GM21515 (cell line): ENCODE results near the gene ASPSCR1.

ENCODE experiments used
- ATAC-seq: cut with Tn5 transposase; IDR thresholded peaks from one replicate; pipeline ENCODE4 v1.9.1; 2021; ENCODE audit not compliant: unreplicated experiment

ASPSCR1 gene

DNA sequence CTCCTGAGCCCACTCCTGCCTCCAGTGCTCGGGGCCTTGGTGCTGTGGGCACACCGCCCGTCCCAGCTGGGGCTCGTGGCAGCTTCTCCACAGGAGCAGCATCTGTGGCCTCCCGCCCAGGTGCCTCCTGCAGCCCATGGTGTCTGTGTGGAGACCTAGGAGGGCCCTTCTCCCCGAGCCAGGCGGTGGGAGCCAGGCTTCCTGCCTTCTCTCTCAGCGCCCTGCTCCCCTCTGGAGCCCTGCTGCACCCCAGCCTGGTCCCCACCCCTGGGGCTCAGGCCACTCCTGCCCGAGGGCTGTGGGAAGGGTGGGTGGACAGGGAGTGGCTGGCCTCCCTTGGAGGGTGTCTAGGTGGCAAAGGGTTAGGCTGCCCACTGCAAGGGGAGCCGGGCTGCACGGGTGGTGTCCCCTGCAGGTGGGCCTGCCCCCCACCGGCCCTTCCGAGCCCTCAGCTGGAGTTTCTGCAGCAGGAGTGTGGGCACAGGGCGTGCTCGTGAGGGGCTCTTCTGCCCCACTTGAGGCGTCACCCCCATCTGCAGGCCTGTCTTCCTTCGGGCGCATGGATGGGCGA lies 34.3 kb downstream of the ASPSCR1 start:
- ATAC-seq: no peak

DNA sequence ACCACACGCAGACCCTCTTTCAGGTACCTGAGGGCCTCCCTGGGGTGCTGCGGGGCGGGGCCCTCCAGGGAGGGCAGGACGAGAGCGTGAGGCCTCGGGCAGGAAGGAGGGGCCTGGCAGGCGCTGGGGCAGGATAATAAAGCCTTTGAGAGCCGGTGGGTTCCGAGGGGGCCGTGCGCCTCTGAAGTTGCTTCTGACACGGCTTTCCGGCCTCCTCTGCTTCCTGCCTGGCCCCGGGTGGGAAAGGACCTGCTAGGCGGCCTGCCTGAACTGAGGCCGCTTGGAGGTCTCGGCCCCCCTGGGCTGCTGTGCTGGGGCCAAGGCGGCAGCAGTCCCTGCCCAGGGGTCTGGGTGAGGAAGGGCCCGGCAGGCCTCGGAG lies 34.8 kb downstream of the ASPSCR1 start:
- no peak for ATAC-seq

DNA sequence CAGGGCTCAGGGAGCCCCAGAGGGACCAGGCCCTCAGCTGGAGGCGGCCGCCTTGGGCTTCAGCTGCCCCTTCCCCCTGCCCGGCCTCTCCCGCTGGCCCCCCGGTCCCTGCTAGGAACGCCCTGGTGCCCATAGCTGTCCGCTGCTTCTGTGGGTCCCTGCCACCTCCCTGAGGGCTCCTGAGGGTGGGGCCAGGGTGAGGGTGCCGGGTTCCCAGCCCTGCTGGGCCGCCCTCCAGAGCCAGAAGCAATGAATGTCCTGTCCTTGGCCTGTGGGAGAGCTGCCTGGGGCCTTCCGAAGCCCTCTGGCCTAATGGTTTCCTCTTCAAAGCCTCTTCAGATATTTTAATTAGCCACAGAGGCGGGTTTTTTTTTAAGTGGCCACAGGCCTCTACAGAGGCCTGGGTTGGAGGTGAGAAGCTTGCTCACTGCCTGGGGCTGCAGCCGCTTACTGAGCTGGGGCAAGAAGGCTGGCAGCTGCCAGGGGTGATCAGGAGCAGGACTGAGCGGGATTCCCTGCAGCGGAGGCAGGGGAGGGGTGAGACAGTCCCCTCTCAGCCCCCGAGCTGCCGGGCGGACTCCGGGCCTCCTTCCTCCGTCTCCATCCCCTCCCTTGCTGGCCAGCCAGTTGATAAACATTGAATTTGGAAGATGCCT lies 35.3 kb downstream of the ASPSCR1 start:
- ATAC-seq: no peak

- no peak for ATAC-seq
Observed at GRCh38 chr17:82013341-82013740, 35.9 kb downstream of the ASPSCR1 start.

- no peak for ATAC-seq
Observed at GRCh38 chr17:82013772-82014321, 36.4 kb downstream of the ASPSCR1 start.

DNA sequence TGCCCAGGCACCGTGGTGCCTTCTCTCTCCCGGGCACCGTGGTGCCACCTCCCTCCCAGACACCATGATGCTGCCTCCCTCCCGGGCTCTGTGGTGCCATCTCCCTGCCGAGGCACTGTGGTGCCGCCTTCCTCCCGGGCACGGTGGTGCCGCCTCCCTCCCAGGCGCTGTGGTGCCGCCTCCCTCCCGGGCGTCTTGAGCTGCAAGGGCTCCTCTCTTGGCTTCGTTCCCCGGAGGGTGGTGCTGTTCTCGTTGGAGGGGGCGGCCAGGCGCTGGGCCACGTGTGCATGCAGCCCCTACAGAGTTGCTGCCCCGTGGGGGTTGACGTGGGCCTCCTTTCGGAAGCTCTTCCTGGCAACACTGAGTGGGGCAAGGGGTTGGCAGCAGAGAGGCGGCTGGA lies 37.0 kb downstream of the ASPSCR1 start:
- no peak for ATAC-seq

DNA sequence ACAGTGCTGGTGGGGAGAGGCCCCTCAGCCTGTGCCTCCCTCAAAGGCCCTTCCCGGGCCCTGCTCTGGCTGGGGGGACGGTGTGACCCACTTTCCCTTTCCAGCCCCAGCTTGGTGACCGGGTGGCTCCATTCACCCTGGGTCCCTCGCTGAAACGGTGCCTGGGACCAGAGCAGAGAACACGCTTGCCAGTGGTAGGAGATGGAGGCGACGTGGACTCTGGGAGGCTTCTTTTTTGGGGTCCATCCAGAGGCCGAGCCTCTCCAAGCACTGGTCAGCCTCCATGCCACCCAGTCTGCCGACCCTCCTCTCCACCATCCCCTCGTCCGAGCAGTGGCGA lies 37.5 kb downstream of the ASPSCR1 start:
- ATAC-seq: no peak

DNA sequence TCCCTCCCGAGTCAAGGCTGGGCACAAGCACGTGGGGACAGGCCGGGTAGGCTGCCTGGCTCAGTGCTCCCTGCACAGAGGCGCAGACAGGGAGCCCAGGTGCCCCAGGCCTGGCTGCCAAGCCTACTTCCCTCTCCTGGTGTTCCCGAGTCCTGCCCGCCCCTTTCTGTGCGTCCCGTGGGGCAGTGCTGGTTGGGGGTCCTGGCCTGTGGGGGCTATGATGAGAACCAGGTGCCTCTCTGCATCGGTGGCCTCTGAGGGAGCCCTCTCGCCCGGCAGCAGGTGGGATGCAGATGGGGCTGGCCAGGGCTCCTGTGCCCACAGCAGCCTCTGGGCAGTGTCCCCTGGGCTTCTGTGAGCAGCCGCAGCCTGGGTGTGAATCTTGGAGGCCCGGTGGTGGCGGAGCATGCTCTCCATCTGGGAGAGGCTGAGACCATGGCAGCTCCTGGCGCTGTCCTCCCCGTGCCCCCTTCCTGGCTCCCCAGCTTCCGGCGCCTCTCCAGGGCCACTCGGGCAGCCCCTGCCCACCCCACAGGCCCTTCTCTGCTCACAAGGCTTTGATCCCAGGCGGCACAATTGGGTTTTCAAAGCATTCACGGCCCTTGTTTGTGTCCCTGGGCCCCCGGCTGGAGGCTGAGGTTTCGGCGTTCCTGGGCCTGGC lies 38.0 kb downstream of the ASPSCR1 start:
- no peak for ATAC-seq

GRCh38 chr17:82016061-82016874 lies 38.8 kb downstream of the ASPSCR1 start:
- no peak for ATAC-seq

GRCh38 chr17:82016875-82017459 lies 39.5 kb downstream of the ASPSCR1 start:
- ATAC-seq: no peak

DNA sequence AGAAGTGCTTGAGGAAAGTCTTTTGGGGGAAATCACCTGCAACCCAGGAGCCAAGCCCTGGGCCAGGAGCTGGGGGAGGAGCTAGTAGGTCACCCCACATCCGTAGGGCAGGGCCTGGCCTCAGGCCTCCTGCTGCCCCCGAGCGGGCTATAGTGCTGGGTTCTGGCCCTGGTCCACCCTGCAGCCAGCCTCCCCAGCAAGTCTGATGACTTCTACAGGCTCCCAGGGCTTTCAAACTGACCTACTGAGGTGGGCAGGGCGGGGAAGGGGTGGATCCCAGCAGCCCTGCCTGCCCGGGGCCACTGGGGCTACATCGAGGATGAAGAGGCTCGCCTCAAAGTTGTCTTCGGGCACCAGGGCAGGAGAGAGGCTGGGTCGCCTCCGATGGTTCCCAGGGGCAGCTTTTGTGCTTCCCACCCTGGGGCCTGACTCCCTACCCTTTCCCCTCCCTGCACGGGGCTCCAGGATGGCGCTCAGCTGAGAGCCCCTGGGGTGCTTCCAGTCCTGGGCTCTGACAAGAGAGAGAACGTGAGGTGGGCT lies 40.3 kb downstream of the ASPSCR1 start:
- ATAC-seq: no peak

- ATAC-seq: no peak
Observed at GRCh38 chr17:82018152-82018988, 40.9 kb downstream of the ASPSCR1 start.

DNA sequence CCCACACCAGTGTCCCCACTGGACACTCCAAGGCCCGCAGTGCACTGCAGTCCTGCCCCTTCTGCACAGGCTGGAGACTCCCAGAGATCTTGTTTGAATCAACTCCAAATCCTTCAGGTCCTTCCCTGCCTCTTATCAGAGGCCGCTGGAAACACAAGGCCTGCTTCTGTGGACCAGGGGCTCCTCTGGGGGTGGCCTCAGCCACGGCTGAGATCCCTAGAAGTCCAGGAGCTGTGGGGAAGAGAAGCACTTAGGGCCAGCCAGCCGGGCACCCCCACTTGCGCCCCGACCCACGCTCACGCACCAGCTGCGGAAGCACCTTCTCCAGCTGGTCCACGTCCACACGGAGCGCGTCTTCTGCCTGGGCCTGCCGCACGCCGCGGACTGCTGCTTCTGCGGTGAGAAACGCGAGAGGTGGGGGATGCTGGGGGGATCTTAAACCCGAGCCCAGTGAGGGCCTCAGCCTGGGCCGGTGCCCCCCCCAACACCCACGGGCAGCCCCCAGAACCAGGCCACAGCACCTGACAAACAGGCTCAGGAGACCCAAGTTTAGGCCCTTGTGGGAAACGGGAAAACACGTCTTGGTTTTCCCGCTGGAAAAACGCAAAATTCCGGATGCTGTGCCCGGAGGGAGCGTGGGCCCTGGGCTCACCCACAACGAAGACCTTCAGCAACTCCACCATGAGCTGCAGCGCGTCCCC lies 41.7 kb downstream of the ASPSCR1 start:
- no peak for ATAC-seq

- no peak for ATAC-seq
Observed at GRCh38 chr17:82019690-82020571, 42.5 kb downstream of the ASPSCR1 start.

GRCh38 chr17:82020572-82021106 lies 43.2 kb downstream of the ASPSCR1 start:
- no peak for ATAC-seq

GRCh38 chr17:82021107-82021899 lies 43.9 kb downstream of the ASPSCR1 start:
- no peak for ATAC-seq

DNA sequence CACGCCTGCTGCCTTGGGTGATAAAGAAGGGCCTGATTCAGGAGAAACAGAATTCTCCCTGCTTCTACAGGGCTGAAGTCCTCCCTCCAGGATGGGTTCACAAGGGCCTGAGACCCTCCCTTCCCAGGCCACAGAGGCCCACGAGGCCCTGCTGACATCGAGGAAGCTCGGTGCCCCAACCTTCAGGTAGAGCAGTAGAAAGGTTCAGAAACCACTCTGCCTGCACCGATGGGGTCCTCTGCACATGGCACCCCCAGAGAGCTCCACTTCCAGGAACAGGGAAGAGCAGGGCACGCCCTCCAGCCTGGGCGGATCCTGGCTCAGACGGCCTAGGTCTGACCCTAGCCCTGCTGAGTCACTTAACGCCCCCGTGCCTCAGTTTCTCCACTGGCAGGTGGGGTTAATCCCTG lies 44.5 kb downstream of the ASPSCR1 start:
- ATAC-seq: no peak
